Measurements from ENCODE around the gene DIPK1B.

Gene DIPK1B

DNA sequence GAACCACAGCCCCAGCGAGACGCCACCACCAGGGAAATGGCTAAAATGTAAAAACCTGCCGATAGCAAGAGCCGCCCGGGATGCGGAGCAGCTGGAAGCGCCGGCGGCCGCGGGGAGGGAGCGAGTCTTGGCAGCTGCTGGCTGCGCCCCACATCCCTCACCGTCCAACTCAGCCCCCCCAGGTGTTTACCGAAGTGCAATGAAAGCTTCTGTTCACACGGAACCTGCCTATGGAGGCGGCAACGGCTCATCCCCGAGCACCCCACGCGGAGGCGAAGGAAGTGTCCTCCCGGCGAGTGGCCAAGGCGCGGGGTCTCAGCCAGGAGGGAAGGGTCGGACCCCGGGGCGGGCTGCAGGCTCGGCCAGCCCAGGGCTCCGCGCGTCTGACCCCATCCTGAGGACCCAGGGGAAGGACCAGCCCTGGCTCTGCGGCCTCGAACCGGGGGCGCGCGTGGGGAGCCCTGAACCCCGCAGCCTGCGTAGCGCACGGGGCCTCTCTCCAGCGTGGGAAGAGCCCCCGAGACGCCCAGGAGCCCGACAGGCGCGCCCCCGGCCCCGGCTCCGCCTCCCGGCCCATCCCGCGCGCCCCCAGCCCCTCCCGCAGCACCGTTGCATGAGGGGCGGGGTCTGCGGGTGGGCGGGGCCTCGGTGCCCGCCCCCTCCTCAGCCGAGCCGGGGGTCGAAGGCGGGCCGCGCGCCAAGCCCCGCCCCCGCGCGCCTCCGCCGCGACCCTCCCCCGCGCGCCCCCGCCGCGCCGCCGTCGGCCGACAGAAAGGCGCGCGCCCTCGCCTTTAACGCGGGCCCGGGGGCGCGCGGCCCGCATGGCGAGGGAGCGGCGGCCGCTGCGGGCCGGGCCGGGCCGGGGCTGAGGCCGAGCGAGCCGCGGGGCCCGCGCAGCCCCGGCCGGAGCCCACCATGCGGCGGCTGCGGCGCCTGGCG, at the start of gene DIPK1B:
DIPK1B (plus strand) TSS at position 822 of the 939 bp plus-strand sequence; CDS start at position 916, 94 bp downstream.
- DNase-seq (ENCODE audit: low read depth, low spot score): no peak

DNA sequence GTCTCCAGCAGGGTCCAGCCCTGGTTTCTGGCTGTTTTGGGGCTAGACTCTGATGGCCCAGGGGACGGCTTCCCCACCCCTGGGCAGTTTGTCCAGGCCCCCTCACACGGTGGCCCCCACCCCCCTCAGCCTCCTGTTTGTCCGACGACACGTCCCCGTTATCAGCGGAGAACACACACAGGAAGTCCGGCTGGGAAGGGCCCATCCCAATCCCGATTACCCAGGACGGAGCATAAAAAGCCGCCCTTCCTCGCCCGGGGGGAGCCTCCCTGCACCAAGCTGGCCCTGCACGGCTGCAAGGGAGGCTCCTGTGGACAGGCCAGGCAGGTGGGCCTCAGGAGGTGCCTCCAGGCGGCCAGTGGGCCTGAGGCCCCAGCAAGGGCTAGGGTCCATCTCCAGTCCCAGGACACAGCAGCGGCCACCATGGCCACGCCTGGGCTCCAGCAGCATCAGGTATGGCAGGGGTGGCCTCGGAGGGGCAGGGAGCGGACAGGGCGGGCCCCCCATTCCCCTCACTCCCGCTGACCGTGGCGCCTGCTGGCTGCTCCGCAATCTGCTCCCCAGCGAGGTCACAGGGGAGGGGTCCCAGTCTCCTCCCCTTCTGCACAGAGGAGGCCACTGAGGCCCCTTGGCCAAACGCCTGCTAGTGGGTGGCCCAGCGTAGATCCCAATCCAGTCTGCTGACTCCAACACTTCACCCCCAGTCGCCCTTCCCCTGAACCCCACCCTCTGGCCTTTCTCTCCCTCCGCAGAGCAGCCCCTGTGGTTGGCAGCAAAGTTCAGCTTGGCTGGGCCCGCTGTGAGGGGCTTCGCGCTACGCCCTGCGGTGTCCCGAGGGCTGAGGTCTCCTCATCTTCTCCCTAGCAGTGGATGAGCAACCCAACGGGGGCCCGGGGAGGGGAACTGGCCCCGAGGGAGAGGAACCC, 49.5 kb upstream of the DIPK1B start, which contains the start of gene EGFL7:
EGFL7 (plus strand) TSS at position 261 of the 926 bp plus-strand sequence. CDS start 5,367 bp downstream, outside the sequence.
- no peak for DNase-seq (ENCODE audit: low read depth, low spot score)

DNA sequence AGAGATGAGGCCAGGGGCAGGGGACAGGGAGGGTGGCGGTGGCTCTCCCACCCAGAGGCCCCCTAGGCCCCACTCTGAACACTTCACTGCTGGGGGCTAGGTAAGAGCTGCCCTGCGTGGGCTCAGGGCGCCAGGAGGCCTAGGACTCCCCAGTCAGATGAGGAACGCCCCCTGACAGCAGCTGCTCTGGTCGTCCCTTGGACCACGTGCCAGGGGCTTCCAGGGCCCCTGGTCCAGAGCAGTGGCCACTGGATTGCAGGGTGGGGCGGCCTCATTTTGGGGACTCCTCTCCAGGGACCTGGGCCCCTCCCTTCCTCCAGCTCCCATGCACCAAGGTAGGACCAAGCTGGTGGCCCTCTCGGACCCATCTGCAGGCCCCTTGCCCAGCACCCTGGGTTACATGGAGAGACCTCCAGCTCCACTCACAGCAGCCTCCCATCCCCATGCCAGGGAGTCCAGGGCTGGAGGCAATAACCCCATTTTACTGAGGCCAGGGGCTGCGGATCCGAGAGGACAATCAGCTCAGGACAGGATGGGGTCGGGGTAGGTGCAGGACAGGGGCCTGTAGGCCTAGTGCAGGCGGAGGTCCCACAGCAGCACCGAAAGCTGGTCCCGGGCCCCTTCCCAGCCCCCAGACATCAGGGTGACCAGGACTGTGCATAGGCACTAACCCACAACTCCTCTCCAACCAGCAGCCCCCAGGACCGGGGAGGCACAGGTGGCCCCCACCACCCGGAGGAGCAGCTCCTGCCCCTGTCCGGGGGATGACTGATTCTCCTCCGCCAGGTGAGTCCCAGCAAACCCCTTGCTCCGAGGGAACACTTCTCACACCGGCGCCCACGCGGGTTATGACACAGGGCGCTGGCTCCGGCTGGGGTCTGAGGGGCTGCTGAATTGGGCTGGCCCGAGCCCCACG, 48.1 kb upstream of the DIPK1B start:
- no peak for DNase-seq (ENCODE audit: low read depth, low spot score)

DNA sequence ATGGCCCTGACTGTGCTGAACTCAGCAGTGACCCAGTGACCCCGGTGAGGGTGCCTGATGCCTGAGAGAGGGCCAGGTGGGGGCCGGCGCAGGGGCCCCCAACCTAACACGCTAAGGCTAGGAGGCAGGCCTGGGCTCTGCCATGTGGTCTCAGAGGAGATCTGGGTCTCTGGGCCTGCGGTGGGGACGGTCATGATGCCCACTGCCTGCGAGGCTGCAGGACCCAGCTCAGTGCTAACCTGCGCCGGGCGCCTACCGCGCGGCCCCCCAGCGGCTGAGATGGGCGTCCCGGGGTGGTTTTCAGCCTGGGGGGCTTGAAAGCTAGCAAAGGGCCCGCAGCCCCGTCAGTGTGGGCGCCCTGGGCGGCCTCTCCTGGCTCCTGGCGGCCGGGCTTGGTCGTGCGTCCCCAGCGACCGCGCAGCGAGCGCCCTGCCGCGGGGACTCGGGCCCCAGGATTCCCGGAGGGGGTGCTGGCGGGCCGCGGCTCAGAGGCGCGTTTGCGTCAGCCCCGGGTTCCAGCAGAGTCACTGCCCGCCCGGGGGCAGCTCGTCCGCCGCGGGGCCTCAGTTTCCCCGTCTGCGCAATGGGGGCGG, 47.2 kb upstream of the DIPK1B start:
- DNase-seq (ENCODE audit: low read depth, low spot score): no peak

DNA sequence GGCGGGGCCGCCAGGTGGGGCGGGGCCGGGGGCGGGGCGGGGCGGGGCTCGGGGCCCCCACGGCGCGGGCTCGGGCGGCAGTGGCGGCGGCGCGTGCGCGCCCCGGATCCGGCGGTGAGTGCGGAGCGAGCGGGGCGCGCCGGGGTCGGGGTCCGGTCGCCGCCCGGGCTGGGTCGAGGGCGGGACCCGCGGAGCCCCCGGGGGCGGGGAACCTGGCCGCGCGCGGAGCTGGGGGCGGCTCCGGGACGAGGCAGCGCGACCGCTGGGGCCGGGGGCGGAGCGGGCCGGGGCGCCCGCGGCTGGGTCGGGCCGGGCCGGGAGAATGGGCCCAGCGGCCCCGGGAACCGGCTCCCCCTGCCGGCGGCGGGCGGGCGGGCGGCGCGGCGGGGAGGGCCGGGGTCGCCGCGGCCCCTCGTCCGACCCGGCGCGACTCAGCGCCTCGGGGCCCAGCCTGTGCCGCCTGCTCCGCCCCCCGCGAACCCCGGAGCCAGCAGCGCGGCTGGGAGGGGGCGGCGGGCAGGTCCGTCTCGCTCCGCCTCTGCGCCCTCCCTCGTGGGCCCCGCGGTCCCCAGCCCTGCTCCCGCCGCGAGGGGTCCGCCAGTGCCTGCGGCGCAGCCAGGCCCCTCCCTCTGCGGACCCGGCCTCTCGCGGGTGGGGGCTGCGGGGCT, 46.5 kb upstream of the DIPK1B start:
- no peak for DNase-seq (ENCODE audit: low read depth, low spot score)

DNA sequence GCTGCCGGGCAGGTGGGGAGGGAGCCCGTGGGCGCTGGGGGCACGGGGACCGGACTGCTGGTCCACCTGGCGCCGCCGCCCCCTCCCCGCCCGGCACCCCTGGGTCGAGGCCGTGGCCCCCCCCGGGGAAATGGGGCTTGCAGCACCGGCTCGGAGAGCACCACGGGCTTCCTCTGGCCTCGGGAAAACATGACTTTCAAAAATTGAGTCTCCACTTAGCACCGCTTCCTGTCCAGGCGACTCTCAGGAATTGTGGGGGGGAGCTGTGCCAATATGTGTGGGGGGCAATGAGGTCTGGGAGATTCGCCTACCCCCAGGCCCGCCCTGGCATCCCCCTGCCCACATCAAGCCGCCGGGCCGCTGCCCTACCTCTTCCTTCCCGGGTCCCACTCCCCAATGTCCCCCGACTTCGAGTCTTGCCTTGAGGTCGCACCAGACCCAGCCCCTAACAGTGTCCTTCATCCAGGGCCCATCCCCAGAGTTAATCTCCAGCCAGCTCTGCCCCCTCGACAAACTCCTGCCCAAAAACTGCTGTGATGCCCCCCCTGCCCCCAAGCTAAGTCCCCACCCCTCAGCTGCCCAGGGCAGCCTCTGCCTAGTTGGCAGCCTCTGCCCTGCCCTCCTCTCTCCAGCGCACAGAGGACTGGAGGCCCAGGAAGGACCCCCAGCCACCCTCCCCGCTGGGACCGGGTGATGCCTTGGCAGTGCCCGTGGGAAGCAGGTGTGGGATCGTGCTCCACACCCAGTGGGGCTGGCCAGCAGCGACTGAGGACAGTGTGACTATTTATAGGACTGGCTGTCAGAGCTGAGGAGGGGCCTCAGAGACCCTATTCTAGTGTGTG, 45.8 kb upstream of the DIPK1B start:
- no peak for DNase-seq (ENCODE audit: low read depth, low spot score)

DNA sequence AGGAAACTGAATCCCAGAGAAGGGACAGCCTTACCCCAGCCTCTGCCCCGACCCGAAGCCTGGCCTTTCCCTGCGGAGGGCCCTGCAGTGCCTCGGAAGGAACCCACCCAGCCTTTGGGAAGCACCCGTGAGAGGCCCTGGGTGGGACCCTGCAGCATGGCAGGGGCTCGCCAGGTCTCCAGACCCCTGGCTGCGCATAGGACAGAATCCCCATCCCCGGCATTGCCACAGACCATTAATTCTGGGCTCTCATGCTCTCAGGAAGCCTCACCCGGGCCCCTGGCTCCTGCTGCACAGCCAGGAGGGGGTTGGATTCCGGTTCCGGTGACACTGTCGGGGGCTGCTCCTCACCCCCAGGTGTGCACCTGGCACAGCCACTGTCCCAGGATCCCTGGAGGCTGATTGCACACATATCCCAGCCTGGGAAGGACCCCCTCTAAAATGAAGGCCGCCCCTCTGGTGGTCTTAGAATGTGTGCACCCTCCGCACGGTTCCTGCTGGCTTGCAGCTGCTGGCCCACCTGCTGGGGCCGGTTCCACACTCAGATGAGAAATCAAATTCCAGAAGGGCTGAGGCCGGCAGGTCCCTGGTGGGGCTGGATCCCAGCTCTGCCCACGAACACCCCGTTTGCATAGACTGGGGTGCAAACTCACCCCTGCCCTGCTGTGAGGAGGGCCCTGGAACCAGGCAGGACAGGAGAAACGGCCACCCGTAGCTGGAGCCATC, 45.0 kb upstream of the DIPK1B start:
- DNase-seq (ENCODE audit: low read depth, low spot score): no peak

DNA sequence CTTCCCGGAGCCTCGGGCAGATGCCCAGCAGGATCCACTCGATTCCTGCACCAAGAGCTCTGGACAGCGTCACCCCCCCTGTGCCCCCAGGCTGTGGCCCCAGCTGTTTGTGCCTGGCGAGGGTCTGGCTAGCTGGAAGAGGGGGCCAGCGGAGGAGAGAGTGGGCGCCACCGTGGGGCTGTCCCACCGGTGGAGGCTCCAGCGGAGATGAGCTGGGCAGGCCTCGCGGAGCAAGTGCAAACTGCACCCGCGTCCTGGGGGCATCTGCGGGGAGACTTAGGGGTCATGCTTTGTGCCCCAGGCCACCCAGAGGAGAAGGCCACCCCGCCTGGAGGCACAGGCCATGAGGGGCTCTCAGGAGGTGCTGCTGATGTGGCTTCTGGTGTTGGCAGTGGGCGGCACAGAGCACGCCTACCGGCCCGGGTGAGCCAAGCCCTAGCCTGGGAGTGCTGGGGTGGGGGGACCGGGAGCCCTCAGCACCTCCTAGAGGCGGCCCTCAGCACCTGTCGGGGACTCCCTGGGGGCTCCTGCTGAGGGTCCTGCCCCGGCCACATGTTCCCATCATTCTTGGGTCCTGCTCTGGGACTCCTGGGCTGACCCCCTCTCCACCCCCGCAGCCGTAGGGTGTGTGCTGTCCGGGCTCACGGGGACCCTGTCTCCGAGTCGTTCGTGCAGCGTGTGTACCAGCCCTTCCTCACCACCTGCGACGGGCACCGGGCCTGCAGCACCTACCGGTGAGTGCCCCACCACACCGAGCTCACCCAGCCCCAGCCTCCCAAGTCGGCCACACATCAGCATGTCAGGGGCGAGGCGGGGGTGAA, 44.2 kb upstream of the DIPK1B start:
- DNase-seq (ENCODE audit: low read depth, low spot score): no peak

DNA sequence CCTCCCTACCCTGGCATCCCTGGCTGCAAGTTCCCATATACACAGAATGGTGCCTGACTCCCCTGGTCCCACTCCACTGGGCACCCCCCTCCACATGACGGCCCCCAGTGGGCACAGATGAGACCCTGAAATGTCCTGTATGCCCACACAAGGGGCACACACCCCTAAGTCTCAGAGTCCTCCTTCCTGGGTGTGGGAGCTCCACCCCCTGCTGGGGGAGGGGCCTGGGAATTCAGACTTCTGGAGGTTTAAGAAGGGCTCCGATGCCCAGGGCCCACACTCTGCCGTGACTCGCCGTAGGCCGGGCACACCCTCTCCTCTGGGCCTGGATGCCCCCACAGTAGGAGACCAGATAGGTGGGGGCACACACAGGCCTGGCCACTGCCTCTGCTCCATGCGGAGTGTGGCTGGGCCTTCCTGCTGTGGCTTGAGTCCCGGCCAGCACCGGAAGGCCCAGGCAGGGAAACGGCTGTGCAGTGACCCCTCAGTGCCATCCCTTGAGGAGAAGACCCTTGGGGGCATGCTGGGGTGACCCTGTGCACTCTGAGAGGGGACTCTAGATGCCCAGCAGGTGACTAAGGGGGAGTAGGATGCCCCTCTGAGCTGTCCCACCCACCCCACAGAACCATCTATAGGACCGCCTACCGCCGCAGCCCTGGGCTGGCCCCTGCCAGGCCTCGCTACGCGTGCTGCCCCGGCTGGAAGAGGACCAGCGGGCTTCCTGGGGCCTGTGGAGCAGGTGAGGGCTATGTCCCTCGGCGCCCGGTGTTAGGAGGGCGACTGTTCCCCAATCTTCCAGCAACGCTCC, 43.2 kb upstream of the DIPK1B start:
- DNase-seq (ENCODE audit: low read depth, low spot score): no peak

DNA sequence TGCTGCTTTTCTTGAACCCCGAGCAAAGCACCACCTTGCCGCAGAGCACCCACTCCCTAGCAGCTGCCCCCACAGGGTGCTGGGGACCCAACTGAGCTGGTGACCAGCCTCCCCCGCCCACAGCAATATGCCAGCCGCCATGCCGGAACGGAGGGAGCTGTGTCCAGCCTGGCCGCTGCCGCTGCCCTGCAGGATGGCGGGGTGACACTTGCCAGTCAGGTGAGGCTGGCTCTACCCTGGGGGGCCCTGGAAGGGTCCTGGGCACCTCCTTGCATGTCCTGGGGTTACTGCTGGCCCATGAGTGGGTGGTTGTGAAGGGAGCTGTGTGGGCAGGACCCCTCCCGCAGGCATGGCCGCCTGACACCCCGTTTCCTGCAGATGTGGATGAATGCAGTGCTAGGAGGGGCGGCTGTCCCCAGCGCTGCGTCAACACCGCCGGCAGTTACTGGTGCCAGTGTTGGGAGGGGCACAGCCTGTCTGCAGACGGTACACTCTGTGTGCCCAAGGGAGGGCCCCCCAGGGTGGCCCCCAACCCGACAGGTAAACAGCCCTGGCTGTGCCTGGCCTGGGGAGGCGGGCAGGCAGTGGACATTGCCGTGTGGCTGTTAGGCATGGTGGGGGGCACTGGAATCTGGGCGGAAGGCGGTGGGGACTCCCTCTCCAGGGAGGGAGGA, 42.4 kb upstream of the DIPK1B start:
- DNase-seq (ENCODE audit: low read depth, low spot score): no peak

DNA sequence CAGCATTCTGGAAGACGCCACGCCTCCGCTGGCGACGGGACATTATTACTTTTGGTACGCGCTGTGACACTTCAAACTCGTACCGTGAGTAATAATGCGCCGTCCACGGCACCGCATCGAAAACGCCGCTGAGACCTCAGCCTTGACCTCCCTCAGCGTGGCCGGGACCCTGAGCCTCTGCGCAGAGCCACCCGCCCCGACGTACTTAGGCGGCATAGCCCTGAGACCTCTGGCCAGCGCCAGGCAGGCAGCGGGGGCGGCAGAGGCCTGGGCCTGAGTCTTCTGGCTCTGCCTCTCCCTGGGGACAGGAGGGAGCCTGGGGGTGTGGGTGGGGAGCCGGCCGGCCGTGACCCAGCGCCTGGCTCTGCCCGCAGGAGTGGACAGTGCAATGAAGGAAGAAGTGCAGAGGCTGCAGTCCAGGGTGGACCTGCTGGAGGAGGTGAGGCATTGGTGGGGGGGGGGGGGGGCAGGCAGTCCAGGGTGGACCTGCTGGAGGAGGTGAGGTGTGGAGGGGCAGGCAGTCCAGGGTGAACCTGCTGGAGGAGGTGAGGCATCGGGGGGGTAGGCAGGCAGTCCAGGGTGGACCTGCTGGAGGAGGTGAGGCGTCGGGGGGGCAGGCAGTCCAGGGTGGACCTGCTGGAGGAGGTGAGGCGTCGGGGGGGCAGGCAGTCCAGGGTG, 41.7 kb upstream of the DIPK1B start:
- DNase-seq (ENCODE audit: low read depth, low spot score): no peak

DNA sequence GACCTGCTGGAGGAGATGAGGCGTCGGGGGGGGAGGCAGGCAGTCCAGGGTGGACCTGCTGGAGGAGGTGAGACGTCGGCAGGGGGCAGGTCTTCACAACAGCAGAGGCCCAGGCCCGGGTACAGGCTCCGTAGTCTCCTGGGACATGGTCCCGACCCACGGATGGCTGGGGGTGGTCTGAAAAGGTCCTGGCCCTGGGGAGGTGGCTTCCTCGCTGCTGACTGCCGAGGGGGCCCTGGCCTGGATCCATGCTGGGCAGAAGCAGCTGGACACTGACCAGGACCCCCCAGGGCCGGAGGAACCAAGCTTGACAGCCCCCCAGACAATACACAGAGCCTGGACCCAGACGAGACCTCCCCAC, 41.1 kb upstream of the DIPK1B start:
- DNase-seq (ENCODE audit: low read depth, low spot score): no peak

DNA sequence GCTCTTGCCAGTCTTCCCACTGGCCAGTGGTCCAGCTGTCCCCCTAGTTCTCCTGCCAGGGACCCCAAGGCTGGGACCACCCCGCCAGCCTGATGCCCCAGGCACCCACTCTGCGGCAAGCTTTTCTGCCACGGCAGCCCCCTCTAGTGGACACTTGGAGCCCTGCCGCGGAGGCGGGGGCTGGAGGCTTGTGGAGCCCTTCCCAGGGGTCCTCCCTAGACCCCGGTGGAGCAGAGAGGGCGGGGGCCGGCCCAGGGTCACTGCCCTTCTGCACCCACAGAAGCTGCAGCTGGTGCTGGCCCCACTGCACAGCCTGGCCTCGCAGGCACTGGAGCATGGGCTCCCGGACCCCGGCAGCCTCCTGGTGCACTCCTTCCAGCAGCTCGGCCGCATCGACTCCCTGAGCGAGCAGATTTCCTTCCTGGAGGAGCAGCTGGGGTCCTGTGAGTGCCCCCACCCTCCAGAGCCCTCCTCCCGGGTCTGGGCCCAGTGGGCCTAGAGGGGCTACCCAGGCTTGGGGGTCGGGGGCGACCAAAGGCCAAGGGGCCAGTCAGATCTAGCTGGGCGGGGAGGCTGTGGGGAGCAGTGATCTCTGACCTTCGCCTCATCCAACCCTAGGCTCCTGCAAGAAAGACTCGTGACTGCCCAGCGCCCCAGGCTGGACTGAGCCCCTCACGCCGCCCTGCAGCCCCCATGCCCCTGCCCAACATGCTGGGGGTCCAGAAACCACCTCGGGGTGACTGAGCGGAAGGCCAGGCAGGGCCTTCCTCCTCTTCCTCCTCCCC, 40.5 kb upstream of the DIPK1B start:
- DNase-seq (ENCODE audit: low read depth, low spot score): no peak

DNA sequence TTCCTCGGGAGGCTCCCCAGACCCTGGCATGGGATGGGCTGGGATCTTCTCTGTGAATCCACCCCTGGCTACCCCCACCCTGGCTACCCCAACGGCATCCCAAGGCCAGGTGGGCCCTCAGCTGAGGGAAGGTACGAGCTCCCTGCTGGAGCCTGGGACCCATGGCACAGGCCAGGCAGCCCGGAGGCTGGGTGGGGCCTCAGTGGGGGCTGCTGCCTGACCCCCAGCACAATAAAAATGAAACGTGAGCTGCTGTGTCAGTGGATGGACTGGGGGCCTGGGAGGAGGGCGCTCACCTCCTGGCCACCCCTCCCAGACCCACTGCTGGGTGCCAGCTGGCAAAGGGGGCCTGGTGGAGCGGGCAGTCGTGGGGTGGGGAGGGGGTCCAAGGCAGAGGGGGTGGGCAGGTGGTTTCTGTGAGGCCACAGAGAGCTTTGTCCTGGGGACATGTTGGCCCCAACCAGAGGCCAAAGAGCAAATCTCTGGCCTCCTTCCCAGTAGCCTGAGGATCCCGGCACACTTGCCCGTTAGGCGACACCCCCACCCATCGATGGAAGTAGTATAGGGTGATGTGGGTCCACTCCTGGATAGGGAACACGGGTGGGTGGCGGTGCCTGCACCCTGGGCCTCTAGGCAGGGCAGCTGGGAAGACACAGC, 39.8 kb upstream of the DIPK1B start:
- no peak for DNase-seq (ENCODE audit: low read depth, low spot score)
